Kidney epithelial cell (primary cell): ENCODE data around the gene NT5DC4. TPM values are rescaled to one million over a fixed set of nuclear protein-coding genes. Genes with fewer than 3 reads are reported as not detected.

ENCODE experiments used
- DNase-seq: peaks from one replicate; pipeline ENCODE4 v3.0.0-alpha.2; 2010; ENCODE audit warnings: low read depth
- H3K27me3 ChIP-seq: 2 replicates; pipeline ENCODE4 v1.6.0; 2011; ENCODE audit warnings: low read length; ENCODE audit not compliant: control insufficient read depth, insufficient read depth
- H3K36me3 ChIP-seq: 2 replicates; pipeline ENCODE4 v1.5.1; 2011; ENCODE audit warnings: low read length; ENCODE audit not compliant: control insufficient read depth, insufficient read depth
- H3K4me3 ChIP-seq: 2 replicates; pipeline ENCODE4 v1.5.1; 2011; ENCODE audit warnings: low read depth, mild to moderate bottlenecking, control low read depth, low read length
- total RNA-seq: library from RNA; depleted of rRNA; stranded (reverse); fragments of >200 nt; gene quantifications from 2 replicates; pipeline ENCODE4 v1.2.3, GENCODE V29; 2015
- TF ChIP-seq, protein P1 (sequence below): IDR thresholded peaks from 2 replicates; pipeline ENCODE4 v1.5.1; 2011; ENCODE audit warnings: mild to moderate bottlenecking, moderate library complexity, low read length, control low read depth, inconsistent platforms; ENCODE audit not compliant: insufficient read depth, poor library complexity, severe bottlenecking

The NT5DC4 gene
- total RNA-seq, 1 donor from 2014 or later = not detected

DNA sequence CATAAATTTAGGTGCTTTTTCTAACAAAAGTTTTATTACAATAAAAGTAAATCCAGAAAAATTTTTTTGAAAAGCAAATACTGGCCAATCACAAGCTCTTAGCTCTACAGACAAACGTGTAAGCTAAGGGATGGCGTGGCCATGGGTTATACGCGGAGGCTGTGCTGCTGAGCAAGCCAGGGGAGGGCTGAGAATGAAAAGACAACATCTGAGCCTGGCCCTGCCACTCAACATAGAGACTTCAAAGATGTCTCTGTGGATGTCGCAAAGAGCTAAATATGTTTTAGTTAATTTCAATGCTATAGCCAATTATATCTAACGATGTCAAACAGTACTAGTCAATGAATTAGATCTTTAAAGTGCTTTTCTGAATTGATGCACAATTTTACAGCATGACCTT, 33.3 kb upstream of the NT5DC4 start:
- no peak overlapping the region for H3K4me3 ChIP-seq
- DNase-seq = no peak
- H3K36me3 ChIP-seq = no peaks in the 10 kb centered on the region
- TF ChIP-seq, protein P1, sequence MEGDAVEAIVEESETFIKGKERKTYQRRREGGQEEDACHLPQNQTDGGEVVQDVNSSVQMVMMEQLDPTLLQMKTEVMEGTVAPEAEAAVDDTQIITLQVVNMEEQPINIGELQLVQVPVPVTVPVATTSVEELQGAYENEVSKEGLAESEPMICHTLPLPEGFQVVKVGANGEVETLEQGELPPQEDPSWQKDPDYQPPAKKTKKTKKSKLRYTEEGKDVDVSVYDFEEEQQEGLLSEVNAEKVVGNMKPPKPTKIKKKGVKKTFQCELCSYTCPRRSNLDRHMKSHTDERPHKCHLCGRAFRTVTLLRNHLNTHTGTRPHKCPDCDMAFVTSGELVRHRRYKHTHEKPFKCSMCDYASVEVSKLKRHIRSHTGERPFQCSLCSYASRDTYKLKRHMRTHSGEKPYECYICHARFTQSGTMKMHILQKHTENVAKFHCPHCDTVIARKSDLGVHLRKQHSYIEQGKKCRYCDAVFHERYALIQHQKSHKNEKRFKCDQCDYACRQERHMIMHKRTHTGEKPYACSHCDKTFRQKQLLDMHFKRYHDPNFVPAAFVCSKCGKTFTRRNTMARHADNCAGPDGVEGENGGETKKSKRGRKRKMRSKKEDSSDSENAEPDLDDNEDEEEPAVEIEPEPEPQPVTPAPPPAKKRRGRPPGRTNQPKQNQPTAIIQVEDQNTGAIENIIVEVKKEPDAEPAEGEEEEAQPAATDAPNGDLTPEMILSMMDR = no peak
- no peaks in the 10 kb centered on the region for H3K27me3 ChIP-seq

DNA sequence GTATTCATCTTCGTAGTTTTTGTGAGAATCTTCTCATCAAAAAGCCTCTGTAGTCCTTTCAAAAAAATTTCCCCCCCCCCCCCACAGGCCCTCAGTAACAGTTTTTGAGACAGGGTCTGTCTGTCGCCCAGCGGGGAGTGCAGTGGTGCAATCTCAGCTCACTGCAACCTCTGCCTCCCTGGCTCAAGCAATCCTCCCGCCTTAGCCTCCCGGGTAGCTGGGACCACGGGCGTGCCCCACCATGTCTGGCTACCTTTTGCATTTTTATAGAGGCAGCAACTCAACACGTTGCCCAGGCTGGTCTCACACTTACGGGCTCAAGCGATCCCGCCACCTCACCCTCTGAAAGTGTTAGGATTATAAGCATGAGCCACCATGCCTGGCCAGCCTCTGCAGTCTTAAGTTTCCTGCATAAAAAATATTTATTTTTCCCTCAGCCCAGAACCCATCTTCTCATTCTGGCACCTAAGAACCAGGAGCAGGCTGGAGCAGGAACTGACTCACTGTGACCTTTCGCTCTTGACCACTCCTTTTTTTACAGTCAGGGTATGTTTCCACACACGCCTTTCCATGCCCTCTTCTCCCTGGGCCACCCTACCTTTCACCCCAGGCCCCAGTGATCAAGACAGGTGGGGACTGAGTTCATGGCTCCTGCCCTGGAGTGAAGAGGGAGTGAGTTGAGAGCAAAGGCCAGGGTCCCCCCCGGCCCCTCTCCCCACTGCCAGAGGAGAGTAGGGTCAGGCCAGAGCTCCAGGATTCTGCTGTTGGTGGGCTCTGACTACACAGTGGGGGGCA, 32.5 kb upstream of the NT5DC4 start:
- Histone ChIP-seq H3K4me3 (no peak overlapping the region), H3K36me3 (no peaks in the 10 kb centered on the region), H3K27me3 (no peaks in the 10 kb centered on the region)
- TF ChIP-seq, protein P1 = no peak
- DNase-seq = no peak

DNA sequence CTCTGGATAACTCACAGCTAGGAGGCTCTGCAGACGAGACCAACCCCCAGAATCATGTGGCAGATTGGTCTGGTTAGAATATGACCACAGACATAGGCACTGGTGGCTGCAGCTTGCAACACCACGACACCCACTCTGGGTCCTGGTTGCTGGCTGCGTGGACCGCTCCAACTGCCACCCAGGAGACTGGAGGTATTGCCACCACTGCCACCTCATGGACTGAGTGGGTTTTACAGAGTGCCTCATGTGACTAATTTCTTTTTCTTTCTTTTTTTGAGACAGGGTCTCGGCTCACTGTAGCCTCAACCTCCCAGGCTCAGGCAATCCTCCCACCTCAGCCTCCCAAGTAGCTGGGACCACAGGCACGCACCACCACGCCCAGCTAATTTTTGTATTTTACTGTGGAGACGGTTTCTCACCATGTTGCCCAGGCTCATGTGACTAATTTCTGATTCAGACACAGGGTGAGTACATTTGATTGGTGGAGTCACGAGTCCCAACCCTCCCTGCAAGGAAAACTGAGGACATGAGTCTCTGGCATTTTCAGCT, 29.9 kb upstream of the NT5DC4 start:
- H3K4me3 ChIP-seq = no peak overlapping the region
- H3K27me3 ChIP-seq = no peaks in the 10 kb centered on the region
- H3K36me3 ChIP-seq = no peaks in the 10 kb centered on the region
- TF ChIP-seq, protein P1 = peak; percentile 34
- DNase-seq = no peak

DNA sequence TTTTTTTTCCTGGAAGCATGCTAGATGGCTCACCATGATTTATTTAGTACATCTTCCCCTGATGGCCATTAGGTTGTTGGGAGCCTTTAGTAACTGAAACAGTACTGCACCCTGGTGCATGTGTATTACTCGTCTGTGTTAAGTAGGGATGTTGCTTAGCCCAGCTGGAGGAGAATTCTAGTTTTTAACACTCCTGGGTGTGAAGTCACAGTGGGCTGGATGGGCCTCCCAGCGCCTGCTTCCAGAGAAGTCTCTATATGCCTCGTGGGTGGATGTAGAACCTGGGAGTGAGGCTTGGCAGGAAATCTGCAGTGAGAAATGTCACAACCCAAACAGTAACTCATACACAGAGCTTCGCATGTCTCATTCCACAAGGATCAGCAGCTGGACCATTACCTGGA, 28.9 kb upstream of the NT5DC4 start:
- no peaks in the 10 kb centered on the region for H3K36me3 ChIP-seq
- TF ChIP-seq, protein P1 = no peak
- H3K27me3 ChIP-seq = no peaks in the 10 kb centered on the region
- no peak overlapping the region for H3K4me3 ChIP-seq
- DNase-seq = no peak

DNA sequence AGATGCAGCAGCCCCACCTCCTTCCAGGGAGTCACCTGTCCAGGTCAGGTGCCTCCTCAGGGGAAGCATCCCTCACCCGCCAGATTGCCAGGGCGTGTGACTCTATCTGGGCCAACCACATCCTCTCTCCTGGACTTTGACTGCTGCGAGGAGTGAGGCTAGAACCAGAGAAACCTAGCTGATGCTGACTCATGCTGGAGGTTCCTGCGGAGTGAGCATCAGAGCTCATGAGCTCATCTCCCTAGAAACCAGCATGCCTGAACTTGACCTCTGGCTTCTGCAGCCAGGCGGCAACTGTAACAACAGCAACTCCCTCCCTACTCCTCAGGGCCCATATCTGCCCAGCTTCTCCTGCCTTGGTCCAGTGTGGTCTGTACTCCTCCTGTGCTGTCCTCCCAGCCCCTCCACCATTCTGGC, 28.3 kb upstream of the NT5DC4 start:
- no peak overlapping the region for H3K4me3 ChIP-seq
- DNase-seq = peak; percentile 93
- H3K36me3 ChIP-seq = no peaks in the 10 kb centered on the region
- no peaks in the 10 kb centered on the region for H3K27me3 ChIP-seq
- TF ChIP-seq, protein P1 = no peak
